HG02571 (cell line): ENCODE measurements around the gene ARHGAP9.

Source experiments
- ATAC-seq: cut with Tn5 transposase; IDR thresholded peaks from one replicate; pipeline ENCODE4 v1.9.1; 2021; ENCODE audit warnings: mild to moderate bottlenecking, moderate library complexity; ENCODE audit not compliant: unreplicated experiment

ARHGAP9 gene

DNA sequence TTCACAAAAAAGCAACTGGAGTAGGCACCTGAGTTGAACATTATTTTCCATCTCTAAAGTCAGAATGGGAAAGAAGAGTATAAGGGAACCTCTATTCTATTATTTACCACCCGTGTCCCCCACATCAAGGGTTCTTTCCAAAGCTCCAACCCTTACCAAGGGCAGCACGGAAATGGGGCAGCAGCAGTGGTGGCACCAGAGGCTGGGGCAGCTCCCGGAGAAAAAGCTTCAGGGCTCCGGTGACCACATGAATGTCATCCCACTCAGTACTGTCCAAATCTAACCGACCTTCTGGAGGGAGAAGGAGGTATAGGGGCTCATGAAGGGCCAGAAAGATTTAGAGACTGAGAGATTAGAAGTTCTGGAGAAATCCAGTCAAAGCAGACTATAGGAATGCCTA is 5.8 kb downstream of the ARHGAP9 start:
- ATAC-seq, result no peak

DNA sequence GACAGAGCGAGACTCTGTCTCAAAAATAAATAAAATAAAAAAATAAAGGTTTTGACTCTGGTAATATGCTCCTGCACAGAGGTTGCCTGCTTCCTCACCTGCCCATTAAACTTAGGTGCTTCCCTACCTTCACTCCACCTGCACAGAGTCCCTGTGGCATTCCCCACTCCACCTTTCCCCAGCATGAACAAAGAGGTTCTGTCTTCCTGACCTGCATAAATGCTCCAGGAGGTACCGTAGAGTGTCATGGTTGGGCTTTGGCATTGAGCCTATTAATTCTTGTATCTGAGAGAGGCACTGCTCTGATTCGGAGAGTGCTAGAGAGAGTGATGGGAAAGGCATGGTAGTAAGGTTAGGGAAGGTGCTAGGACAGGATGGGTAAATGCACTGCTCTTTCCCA is 6.3 kb downstream of the ARHGAP9 start:
- ATAC-seq, result no peak

DNA sequence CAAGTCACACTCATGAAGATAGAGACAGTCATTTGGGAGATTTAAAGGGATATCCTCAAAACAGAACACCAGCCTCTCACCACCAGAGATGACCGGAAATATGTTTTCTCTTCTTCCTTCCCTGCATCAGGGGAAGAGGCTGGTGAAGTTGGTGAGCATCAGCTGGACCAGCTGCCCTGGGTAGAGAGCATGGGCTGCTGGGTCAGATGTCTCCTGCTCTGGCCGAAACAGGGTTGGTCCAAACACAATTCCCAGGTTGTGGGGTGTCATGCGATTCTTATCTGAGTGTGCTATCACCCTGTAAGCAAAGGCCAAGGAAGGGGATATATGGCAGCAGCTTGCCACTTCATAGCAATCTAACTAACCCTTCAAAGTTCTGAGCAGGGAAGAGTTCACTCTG is 7.3 kb downstream of the ARHGAP9 start:
- no peak for ATAC-seq

DNA sequence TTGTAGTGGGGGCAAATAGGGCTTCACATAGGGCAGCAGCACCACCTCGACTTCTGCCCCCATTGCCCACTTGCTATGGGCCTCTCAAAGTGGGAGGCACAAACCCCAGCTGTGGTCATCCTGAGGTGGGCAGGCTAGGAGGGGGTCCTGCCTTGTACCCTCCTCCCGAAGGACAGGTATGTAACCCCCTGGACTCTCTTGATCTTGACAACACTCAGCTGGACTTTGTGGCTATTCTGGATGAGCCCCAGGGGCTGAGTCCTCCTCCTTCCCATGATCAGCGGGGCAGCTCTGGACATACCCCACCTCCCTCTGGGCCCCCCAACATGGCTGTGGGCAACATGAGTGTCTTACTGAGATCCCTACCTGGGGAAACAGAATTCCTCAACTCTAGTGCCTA is 8.0 kb downstream of the ARHGAP9 start:
- ATAC-seq, result no peak

DNA sequence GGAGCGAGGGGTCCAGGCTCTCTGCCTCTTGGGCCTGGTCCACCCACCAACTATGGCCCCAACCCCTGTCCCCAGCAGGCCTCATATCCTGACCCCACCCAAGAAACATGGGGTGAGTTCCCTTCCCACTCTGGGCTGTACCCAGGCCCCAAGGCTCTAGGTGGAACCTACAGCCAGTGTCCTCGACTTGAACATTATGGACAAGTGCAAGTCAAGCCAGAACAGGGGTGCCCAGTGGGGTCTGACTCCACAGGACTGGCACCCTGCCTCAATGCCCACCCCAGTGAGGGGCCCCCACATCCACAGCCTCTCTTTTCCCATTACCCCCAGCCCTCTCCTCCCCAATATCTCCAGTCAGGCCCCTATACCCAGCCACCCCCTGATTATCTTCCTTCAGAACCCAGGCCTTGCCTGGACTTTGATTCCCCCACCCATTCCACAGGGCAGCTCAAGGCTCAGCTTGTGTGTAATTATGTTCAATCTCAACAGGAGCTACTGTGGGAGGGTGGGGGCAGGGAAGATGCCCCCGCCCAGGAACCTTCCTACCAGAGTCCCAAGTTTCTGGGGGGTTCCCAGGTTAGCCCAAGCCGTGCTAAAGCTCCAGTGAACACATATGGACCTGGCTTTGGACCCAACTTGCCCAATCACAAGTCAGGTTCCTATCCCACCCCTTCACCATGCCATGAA is 8.6 kb downstream of the ARHGAP9 start:
- ATAC-seq, result no peak

DNA sequence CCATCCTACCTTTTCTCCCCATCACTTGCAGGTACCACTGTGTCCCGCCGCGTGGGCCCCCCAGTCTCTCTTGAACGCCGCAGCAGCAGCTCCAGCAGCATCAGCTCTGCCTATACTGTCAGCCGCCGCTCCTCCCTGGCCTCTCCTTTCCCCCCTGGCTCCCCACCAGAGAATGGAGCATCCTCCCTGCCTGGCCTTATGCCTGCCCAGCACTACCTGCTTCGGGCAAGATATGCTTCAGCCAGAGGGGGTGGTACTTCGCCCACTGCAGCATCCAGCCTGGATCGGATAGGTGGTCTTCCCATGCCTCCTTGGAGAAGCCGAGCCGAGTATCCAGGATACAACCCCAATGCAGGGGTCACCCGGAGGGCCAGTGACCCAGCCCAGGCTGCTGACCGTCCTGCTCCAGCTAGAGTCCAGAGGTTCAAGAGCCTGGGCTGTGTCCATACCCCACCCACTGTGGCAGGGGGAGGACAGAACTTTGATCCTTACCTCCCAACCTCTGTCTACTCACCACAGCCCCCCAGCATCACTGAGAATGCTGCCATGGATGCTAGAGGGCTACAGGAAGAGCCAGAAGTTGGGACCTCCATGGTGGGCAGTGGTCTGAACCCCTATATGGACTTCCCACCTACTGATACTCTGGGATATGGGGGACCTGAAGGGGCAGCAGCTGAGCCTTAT is 9.2 kb downstream of the ARHGAP9 start:
- ATAC-seq, result no peak

DNA sequence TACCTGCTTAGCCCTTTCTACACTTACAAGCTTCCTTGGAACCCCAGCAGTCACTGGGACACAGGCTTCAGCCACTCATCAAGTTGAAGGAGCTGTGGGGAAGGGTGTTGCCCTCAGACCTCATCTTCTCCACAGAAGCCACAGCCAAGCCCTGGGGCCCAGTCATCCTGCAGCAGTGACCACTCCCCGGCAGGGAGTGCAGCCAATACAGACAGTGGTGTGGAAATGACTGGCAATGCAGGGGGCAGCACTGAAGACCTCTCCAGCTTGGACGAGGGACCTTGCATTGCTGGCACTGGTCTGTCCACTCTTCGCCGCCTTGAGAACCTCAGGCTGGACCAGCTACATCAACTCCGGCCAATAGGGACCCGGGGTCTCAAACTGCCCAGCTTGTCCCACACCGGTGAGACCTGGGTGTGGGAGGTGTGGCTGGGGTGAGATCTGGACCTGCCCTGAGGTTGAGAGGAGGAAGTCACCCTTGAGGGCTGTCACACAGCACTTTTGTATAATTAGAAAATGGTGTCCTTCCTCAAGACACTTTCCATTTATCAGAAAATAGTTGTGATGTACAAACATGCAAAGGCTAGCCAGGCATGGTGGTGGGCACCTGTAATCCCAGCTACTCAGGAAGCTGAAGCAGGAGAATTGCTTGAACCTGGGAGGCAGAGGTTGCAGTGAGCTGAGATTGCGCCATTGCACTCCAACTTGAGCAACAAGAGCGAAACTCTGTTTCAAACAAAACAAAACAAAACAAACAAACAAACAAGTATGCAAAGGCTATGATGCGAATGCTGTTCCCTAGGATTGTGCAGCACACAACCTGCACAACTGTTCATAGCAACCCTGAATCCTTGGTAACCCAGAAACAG is 10.1 kb downstream of the ARHGAP9 start:
- no peak for ATAC-seq

DNA sequence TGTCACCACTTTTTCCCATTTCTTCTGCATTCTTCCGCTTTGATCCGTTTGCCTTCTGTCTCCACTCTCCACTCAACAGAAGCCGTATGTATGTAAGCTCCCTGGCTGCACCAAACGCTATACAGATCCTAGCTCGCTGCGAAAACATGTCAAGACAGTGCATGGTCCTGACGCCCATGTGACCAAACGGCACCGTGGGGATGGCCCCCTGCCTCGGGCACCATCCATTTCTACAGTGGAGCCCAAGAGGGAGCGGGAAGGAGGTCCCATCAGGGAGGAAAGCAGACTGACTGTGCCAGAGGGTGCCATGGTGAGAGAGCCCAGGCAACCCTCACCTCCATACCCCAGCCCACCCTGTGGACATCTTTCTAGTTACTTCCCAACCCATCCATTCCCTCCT is 11.8 kb downstream of the ARHGAP9 start:
- no peak for ATAC-seq

DNA sequence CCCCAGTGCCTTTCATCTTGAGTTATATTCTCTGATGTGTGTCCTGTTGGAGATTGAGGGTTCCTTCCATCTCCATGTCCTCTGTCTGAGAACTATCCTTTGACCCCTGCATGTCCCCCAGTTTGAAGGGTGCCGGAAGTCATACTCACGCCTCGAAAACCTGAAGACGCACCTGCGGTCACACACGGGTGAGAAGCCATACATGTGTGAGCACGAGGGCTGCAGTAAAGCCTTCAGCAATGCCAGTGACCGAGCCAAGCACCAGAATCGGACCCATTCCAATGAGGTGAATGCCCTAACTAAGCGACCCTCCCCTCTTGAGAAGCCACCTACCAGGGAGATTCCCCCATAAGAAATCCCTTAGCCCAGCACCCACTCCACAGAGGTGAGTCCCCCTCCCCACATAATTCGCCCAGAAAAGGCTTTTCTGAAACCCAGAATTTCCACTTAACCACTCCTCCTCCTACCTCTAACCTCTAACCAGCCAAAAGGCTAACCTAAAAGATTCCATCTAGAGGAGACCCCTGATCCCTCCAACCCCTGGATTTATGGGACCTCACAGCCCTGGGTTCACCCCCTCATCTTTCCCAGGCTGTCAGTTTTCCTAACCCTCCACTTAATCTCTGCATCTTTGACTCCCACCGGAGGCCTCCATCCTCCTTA is 12.3 kb downstream of the ARHGAP9 start:
- no peak for ATAC-seq

DNA sequence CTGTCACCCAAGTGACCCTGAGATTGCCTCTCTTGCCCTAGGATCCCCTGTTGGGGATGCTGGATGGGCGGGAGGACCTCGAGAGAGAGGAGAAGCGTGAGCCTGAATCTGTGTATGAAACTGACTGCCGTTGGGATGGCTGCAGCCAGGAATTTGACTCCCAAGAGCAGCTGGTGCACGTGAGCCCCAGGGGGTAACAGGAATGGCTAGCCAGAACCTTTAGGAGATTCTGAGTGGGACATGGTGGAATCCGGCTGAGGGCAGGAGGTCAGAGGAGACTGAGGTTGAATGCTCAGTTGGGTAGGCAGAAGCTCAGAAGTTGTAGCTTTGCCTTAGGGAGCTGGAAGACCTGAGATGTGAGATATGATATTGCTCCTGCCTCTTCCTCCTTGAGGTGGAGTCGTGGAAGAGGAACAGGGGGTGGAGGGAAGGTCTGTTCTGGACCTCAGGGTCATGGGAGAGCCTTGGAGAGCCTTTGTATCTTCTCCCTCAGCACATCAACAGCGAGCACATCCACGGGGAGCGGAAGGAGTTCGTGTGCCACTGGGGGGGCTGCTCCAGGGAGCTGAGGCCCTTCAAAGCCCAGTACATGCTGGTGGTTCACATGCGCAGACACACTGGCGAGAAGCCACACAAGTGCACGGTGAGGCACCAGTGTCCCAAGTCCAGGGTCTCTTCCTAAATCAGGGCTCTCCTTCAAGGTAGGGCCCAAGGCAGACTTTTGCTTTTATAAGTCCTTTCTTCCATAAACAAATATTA is 13.7 kb downstream of the ARHGAP9 start:
- no peak for ATAC-seq

DNA sequence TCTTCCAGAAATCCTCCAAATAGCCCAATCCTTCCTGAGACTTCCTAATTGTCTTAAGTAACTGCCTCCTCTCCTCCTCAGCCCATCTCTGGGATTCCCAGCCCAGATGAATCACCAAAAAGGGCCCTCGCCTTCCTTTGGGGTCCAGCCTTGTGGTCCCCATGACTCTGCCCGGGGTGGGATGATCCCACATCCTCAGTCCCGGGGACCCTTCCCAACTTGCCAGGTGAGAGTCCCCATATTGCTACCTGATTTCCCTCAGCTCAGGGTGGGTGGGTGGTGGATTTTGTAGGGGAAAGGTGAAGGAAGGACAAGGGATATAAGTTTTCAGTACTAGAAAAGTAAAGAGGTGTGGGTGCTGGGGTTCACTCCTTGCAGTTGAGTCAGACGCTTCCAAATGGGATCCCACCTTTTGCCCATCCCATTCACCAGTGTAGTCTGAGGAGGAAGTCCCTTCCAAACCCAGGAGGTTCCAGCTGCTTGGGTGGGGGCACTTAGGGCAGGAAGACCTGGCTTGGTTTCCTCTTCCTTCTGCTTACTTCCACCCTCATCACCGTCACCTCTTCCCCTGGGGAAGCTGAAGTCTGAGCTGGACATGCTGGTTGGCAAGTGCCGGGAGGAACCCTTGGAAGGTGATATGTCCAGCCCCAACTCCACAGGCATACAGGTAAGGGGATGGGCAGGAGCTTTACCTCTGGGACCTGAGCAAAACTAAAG is 14.5 kb downstream of the ARHGAP9 start:
- no peak for ATAC-seq

DNA sequence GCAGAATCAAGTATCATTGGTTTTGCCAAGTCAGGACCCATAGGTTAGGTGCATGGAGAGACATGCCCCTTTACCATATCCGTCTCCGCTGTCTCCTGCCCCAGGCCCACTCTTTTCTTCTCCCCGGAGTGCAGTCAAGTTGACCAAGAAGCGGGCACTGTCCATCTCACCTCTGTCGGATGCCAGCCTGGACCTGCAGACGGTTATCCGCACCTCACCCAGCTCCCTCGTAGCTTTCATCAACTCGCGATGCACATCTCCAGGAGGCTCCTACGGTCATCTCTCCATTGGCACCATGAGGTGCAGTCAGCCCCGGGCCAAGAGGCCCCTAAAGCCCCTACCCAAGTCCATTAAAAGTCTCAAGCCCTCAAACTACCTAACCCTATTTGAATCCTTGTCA is 15.1 kb downstream of the ARHGAP9 start:
- ATAC-seq, result no peak

DNA sequence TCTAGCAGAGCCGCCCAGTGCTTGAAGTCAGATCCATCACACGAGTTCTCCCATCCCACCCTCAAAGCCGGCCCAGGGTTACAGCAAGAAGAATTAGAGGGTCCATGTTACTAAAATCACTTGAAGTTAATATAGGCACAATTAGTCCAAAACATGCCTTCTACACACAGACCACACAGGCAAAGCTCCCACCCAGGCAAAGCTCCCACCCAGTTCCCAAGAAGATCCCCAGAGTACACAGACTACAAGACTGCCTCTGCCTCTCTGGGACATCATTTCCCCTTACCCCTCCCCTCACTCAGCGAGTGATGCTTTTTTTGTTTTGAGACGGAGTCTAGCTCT is 16.8 kb downstream of the ARHGAP9 start:
- no peak for ATAC-seq

DNA sequence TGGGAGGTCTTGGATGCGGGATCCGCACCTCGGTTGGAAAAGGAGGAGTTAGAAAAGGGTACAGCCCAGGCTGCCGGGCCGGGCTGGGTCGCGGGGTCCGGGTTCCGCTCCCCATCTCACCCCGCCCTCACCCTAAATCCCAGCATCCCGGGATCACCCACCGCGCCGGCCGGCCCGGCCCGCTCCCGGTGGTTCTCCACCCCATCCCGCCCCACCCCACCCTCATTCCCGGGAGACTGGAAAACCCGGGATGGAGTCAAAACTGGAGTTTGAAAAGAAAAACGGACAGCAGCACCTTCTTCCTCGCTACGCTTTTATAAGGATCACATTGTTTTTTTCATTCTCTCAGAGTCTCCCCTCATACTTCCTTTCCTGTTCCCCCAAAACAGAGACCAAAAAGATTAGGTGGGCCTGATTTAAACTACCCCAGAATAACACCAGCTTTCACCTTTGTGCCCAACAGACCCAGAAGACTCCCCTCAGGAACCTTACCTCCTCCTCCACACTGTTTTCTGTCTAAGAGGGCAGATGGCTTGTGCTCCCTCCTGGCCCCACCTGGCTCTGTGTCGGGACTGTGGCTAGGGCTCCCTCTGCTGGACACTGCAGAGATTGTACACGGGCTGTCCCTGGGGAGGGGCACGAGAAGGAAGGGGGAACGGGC is 17.3 kb downstream of the ARHGAP9 start:
- ATAC-seq, result peak; percentile 64

DNA sequence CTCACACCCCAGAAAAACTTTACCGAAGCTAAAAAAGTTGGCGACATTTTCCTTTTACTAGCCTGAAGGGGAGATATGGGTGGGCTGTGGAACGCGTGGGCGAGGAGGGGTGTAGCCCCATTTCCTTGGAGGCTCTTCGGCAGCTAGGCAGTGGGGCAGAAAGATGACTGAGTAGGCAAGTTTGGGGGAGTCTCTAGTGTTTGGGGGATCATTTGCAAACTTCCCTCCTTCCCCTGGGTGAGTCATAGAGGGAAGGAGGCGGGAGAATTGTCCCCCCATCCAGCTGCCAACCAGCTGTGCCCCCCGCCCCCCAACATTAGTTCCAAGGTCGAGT is 17.8 kb downstream of the ARHGAP9 start:
- ATAC-seq, result no peak

DNA sequence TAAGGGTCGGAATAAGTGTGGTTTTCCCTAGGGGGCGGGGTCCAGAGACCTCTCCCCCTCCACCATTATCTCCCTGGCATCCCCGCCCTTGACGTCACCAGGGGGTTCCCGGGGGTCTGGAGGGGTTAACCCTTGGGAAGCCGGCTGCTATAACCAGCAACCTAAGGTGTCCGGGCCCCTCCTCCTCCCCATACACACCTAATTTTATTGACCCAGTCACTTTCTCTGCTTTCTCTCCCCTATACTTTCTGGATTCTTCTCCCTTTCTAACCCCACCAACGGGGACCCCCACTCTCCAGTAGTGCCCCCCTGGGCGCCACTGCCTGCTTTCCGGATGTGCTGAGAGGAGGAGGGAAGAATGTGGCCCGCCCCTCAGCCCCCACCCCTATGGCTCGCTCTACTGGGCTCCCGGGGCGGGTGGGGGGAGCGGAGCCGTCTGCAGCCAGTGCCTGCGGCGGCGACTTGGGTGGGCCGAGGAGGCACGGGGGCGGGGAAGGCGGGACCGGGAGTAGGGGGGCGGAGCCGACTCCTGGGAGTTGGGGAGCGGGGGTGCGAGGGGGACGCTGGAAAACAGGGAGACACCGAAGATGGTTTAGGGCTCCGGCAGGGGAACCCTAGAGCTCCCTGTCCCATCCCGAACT is 18.3 kb downstream of the ARHGAP9 start:
- no peak for ATAC-seq

DNA sequence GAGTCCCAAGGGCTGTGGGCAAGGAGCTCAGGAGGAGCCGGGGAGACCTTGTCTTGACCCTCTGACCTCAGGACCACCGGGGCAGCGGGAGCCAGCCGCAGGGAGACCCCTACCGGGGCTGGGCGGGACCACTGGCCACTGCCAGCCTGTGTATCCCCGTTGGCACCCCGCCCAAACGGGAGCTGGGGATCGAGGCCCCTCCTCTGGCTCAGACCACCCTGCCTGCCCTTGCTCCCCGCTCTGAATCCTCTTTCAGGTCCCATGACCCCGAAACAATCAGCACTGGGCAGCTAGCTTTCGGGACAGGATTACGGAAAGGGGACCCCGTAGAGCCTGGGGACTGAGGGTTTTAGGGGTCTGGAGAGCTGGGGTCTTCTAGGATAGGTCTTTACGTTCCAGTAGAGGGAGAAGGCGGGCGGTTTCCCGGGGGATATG is 18.8 kb downstream of the ARHGAP9 start:
- ATAC-seq, result no peak

DNA sequence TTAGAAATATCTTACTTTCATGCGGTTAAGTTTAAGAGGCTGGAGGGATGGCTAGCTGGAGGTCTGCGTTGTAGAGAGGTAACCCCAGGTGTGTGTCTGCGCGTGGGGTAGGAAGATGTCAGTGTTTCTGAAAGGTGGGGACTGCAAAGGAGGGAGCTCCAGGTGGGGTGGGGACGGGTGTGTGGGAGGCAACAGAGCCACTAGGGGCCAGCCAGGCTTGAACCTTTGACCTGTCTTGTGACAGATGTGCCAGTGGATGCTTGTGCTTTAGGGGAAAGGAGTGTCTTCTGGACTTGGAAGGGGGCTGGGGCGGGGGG is 19.2 kb downstream of the ARHGAP9 start:
- no peak for ATAC-seq

DNA sequence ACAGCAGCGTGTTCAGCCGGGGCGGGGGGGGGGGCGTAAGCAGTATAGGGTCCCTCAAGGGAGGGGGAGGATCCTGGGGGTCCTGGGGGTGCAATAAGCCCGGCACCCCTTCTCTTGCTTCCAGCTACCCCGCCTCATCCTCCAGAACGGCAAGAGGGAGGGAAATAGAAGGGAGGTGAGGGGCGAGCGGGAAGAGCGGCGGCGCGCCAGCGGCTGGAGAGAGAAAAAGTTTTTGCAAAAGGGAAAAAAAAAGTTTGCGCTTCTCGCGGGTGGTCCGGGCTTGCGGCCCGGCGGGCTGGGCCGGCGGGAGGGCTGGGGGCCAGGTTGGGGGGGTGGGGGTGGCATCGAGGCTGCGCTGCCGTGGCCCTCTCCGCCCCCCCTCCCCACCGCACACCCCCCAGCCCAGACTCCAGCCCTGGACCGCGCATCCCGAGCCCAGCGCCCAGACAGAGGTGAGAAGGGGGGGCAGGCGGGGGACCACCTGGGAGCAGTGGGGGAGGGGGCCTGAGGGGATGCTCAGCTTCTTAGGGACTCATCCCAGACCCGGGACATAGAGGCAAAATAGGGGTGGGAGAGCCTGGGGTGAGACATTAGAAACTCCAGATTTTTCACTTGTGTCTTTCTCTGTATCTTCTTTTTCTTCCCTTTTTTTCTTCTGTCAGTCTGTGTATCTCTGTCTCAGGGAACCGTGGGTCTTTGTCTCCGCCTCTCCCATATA is 19.8 kb downstream of the ARHGAP9 start, which contains the start of gene GLI1:
Gene GLI1 (plus strand): TSS at position 36 of the 718 bp plus-strand sequence. CDS start 3,907 bp downstream, outside the sequence.
- ATAC-seq, result no peak
